DND-41 (cell line): ENCODE results near the gene LRP1.

Experiments used
- ATAC-seq: fragments of 200-7000 bp; cut with Tn5 transposase; 3 replicates; pipeline ENCODE4 v1.9.1; 2021; ENCODE audit warnings: low read depth; ENCODE audit not compliant: insufficient read depth
- DNase-seq: peaks from one replicate; pipeline ENCODE4 v3.0.0-alpha.2; 2020
- H2AFZ ChIP-seq: 2 replicates; pipeline ENCODE4 v1.6.0; 2012; ENCODE audit warnings: low read depth, low read length
- H3K27ac ChIP-seq: 2 replicates; pipeline ENCODE4 v1.5.1; 2012; ENCODE audit warnings: low read length, inconsistent platforms
- H3K27me3 ChIP-seq: fragments of 200-600 bp; sonication (generic); 2 replicates; pipeline ENCODE4 v1.6.0; 2012; ENCODE audit warnings: low read length, mild to moderate bottlenecking, inconsistent platforms; ENCODE audit not compliant: insufficient read depth, poor library complexity
- H3K36me3 ChIP-seq: 2 replicates; pipeline ENCODE4 v1.5.1; 2012; ENCODE audit warnings: low read length, inconsistent platforms; ENCODE audit not compliant: insufficient read depth
- H3K4me1 ChIP-seq: 2 replicates; pipeline ENCODE4 v1.5.1; 2012; ENCODE audit warnings: mild to moderate bottlenecking, low read length; ENCODE audit not compliant: insufficient read depth
- H3K4me2 ChIP-seq: 2 replicates; pipeline ENCODE4 v1.6.0; 2012; ENCODE audit warnings: mild to moderate bottlenecking, moderate library complexity, low read length, inconsistent platforms; ENCODE audit not compliant: insufficient read depth
- H3K4me3 ChIP-seq, 2 experiments: fragments of 200-600 bp in 1 of 2; shearing (Covaris generic) in 1 of 2; 2 replicates each; pipeline ENCODE4 v1.5.1; 2012 to 2016; ENCODE audit warnings: inconsistent platforms in 2 of 2, low read length in 2 of 2, mild to moderate bottlenecking in 2 of 2, low read depth in 1 of 2, moderate library complexity in 1 of 2
- H3K79me2 ChIP-seq: 2 replicates; pipeline ENCODE4 v1.6.0; 2012; ENCODE audit warnings: low read length, inconsistent platforms; ENCODE audit not compliant: insufficient read depth
- H3K9ac ChIP-seq: 2 replicates; pipeline ENCODE4 v1.6.0; 2012; ENCODE audit warnings: low read depth, mild to moderate bottlenecking, inconsistent platforms, low read length, moderate library complexity
- H3K9me3 ChIP-seq: 2 replicates; pipeline ENCODE4 v1.5.1; 2012; ENCODE audit warnings: low read length, moderate library complexity, mild to moderate bottlenecking, inconsistent platforms; ENCODE audit not compliant: insufficient read depth, severe bottlenecking
- H4K20me1 ChIP-seq: 2 replicates; pipeline ENCODE4 v1.6.0; 2012; ENCODE audit warnings: low read length; ENCODE audit not compliant: insufficient read depth
- CTCF ChIP-seq: IDR thresholded peaks from 2 replicates; pipeline ENCODE4 v1.5.1; 2012; ENCODE audit warnings: borderline replicate concordance, low read length, moderate library complexity, mild to moderate bottlenecking; ENCODE audit not compliant: poor library complexity, severe bottlenecking; ENCODE audit errors: extremely low read depth
- EZH2 ChIP-seq: IDR thresholded peaks from 3 replicates; pipeline ENCODE4 v1.6.1; 2012; ENCODE audit warnings: borderline replicate concordance, low read depth, mild to moderate bottlenecking, moderate library complexity, low read length, inconsistent platforms; ENCODE audit not compliant: severe bottlenecking

LRP1 gene

GRCh38 chr12:57203201-57203600 lies 74.9 kb downstream of the LRP1 start:
- no peak overlapping the region for H3K4me2 ChIP-seq
- no peak overlapping the region for H2AFZ ChIP-seq
- H3K36me3 ChIP-seq, result no peaks in the 10 kb centered on the region
- H3K4me3 ChIP-seq, result no peak overlapping the region
- no peaks in the 10 kb centered on the region for H3K27me3 ChIP-seq
- no peak overlapping the region for H3K9ac ChIP-seq
- H3K27ac ChIP-seq, result no peak overlapping the region
- DNase-seq (no peak), ATAC-seq (no peak)
- no peaks in the 10 kb centered on the region for H3K9me3 ChIP-seq
- H3K4me1 ChIP-seq, result no peaks in the 10 kb centered on the region
- H3K79me2 ChIP-seq, result no peaks in the 10 kb centered on the region
- TF ChIP-seq CTCF, result no peak
- TF ChIP-seq EZH2, result no peak
- no peaks in the 10 kb centered on the region; the same call in 1 of the 2 replicates for H4K20me1 ChIP-seq

- H3K9ac ChIP-seq, result no peak overlapping the region
- no peak overlapping the region for H3K4me3 ChIP-seq
- no peaks in the 10 kb centered on the region for H3K27me3 ChIP-seq
- TF ChIP-seq CTCF, result no peak
- no peak for TF ChIP-seq EZH2
- no peaks in the 10 kb centered on the region for H3K36me3 ChIP-seq
- H3K4me1 ChIP-seq, result no peaks in the 10 kb centered on the region
- no peaks in the 10 kb centered on the region; the same call in 1 of the 2 replicates for H4K20me1 ChIP-seq
- H2AFZ ChIP-seq, result no peak overlapping the region
- no peak overlapping the region for H3K4me2 ChIP-seq
- no peaks in the 10 kb centered on the region for H3K9me3 ChIP-seq
- ATAC-seq, result no peak
- no peaks in the 10 kb centered on the region for H3K79me2 ChIP-seq
- DNase-seq, result no peak
- no peak overlapping the region for H3K27ac ChIP-seq
Measured at GRCh38 chr12:57203791-57204190, 75.5 kb downstream of the LRP1 start.

- no peaks in the 10 kb centered on the region for H3K27me3 ChIP-seq
- no peaks in the 10 kb centered on the region for H3K36me3 ChIP-seq
Measured at GRCh38 chr12:57204454-57204853, 76.2 kb downstream of the LRP1 start.

More at GRCh38 chr12:57204454-57204853, 76.2 kb downstream of the LRP1 start:
- Histone ChIP-seq H3K79me2 (no peaks in the 10 kb centered on the region), H3K4me2 (no peak overlapping the region), H3K9ac (no peak overlapping the region), H3K4me1 (no peaks in the 10 kb centered on the region), H3K27ac (no peak overlapping the region), H4K20me1 (no peaks in the 10 kb centered on the region), H3K4me3 (no peak overlapping the region), H2AFZ (no peak overlapping the region), H3K9me3 (no peaks in the 10 kb centered on the region)
- DNase-seq, result no peak
- no peak for TF ChIP-seq CTCF
- TF ChIP-seq EZH2, result no peak
- ATAC-seq, result no peak
